GM18861 (cell line): Measurements from ENCODE around the gene SLC1A2.

ENCODE experiments used
- ATAC-seq: cut with Tn5 transposase; IDR thresholded peaks from one replicate; pipeline ENCODE4 v1.9.1; 2021; ENCODE audit not compliant: unreplicated experiment

SLC1A2 gene

DNA sequence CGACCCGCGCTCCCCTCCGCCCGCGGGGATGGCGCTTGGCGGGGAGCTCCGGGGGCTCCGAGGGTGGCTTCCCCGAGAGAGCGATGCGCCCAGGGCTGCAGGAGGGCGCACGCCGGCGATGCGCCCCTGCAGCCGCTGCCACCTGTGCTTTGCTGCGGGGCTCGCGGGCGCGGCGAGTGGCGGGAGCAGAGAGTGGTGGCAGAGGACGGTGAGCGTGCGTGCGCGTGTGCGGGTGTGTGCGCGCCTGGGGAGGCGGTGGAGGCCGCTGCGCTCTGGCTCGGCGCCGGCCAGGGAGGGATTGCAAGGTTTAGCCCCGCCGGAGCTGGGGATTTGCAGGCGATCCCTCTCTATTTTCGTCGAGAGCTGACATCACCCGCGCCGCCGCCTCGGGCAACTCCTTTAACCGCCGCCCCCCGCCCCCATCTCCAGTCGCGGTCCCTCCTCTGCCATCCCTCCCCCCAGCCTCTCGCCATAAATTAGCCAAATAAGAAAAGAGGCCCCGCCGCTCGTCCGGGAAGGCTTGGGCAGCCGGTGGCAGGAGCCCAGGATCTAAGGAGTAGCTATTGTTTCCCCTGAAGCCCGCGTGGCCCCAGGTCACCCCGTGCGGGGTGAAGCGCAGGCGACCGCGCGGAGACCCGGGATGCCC, at the start of gene SLC1A2:
TSS of gene SLC1A2 (minus strand) at position 375 of the 646 bp plus-strand sequence. CDS start 592 bp downstream, outside the sequence.
- ATAC-seq: no peak

- ATAC-seq: no peak
These were observed 46.7 kb upstream of the SLC1A2 start for GRCh38 chr11:35466058-35466457.

DNA sequence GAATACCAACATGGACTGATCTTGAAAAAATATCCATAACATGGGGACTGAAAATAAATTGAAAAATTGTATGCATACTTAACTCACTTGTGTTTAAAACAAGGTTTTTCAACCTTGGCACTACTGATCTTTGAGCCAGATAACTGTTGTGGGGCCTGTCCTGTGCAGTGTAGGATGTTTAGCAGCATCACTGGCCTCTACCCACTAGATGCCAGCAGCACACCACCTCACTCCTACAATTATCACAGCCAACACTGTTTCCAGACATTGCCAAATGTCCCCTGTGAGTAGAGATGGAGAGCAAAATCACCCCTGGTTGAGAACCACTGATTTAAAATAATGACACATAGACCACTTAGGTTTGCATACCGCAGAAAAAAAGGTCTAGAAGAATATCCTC, 45.0 kb upstream of the SLC1A2 start:
- no peak for ATAC-seq

DNA sequence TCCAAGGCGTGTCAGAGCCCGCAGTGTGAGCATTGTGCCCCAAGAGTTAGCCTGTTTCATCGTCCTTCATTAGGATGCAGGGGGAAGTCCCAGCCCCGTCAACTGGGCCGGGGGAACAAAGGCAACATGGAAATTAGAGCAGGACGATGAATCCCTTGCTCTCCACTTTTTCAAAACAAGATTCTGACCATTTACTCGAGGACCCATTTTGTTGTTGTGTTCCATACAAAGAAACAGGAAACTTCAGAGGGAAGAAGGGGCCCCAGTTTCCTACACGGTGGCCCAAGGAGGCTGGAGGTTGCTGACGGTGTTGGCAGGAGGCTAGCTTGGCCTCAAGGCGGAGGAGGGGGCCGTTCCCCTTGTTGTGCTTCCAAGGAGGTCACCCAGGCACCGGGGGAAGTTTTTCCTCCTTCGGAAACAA, 44.0 kb upstream of the SLC1A2 start:
- ATAC-seq: no peak

DNA sequence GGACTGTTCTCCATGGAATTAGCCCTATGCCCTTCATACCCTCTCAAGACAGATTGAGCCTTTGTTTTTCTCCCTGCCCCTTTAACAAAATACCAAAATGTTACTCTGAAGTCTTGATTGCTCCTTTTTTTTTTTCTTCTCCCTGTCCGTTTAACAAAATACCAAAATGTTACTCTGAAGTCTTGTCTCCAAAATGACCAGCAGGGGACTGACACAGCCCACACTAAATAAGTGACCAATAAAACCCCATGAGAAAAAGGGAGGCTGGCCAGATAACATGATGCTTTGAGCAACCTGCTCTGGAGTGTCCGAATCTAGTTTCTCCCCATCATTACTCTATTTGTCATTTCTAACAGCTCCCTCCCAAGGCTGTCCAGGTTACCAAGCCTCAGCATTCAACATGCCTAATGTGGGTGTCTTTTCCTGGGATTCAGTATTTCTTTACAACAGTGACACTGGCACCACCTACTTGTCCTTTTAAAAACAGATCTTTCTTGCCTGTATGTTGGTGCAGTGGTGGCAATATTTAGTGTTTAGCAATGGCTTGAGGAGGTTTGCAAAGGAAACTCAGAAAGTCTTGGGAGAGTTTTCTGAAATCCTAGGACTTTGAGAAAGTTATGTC, 42.7 kb upstream of the SLC1A2 start:
- no peak for ATAC-seq

GRCh38 chr11:35459489-35459888, 40.1 kb upstream of the SLC1A2 start:
- ATAC-seq: no peak

DNA sequence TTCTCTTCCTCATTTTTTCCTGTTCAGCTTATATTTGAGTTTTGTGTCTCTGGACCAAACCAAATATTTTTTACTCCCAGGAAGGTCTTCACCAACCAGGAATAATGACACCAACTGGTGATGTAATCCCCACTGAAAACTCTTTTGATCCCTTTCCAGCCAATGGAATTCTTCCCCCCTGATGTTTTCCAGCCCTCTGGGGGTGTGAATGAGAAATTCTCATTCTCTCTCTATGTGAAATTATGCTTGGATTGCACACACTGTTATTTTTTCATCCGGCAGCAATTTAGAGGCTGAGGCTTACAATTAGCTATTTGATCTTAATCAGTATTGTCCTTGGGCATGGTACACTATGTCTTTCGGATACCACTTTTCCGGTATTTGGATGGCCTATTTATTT, 39.5 kb upstream of the SLC1A2 start:
- no peak for ATAC-seq

- no peak for ATAC-seq
These were observed 35.0 kb upstream of the SLC1A2 start for GRCh38 chr11:35454362-35454761.

GRCh38 chr11:35436581-35437250, 17.4 kb upstream of the SLC1A2 start:
- ATAC-seq: no peak

DNA sequence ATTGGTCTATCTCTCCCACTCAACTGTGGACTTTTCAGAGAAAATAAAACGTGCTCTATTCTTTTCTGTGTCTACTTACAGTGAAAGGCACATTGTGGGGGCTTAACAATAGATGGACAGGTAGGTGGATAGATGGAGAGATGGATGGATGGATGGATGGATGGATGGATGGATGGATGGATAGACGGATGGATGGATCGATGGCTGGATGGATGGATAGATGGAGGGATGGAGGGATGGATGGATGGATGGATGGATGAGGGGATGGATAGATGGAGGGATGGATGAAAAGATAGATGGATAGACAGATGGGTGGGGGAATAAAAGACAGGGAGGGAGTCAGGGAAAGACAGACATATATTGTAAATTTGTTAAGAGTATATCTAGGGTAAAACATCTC, 14.2 kb upstream of the SLC1A2 start:
- ATAC-seq: no peak

DNA sequence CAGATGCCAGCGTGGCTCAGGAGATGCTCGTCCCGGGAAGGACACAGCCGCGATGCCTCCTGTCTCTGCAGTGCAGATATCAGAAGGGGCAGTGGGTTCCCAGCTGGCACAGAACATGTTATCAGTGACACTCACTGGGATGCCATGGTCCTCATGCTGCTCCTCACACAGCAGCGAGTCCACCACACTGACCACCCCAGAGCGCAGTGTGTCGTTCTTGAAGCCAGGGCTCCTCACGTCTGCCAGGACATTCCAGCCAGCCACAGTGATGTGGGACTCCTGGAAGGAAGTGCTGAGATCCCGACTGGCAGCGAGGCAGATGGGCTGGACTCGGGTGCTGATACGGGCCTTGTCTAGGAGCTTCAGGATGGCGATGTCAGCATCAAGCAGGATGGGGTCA, 13.1 kb upstream of the SLC1A2 start:
- ATAC-seq: no peak

DNA sequence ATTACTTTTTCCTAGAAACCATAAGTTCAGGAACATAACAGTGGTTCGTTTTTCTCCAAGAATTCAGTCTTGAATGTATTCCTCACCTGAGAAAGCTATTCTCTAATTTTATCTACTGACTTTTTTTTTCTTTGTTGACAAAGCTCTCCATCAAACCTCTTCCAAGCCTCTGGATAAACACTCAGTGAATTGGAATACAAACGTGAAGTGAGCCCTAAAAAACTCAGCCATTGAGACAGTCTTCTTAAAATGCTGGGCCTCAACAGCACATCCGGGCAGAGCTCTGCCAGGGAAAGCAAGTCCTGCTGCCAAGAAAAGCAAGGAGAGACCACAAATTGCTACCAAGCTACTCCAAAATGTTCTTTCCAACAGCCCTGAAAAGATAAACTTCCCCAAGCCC, 7.7 kb upstream of the SLC1A2 start:
- no peak for ATAC-seq

- no peak for ATAC-seq
These were observed 7.0 kb upstream of the SLC1A2 start for GRCh38 chr11:35426351-35426750.

DNA sequence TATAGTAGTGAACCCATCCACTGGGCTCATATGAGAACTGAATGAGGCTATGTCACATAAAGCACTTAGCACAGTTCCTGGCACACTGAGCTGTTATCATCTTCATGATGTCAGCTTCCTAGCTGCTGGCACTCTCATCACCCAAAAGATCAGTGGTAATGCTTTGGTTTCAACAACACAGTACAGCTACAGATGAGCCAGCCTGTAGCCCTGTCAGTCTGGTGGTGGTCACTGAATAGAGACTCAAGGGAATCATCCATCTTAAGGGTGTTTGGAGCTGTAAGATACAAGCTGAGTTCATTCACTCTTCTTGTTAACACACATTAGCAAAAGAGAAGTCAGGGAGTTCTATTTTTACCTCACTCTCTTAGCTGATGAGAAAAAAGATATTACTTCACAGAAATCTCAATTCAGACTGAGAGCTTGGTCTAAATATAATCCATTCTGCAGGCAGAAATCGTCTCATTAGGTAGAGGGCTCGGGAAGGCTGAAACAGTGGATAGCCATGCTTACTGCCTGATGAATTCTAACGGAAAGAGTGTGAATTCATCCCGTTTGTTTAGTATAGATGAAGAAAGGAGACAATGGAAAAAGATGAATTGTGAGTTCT, 6.3 kb upstream of the SLC1A2 start:
- ATAC-seq: no peak

DNA sequence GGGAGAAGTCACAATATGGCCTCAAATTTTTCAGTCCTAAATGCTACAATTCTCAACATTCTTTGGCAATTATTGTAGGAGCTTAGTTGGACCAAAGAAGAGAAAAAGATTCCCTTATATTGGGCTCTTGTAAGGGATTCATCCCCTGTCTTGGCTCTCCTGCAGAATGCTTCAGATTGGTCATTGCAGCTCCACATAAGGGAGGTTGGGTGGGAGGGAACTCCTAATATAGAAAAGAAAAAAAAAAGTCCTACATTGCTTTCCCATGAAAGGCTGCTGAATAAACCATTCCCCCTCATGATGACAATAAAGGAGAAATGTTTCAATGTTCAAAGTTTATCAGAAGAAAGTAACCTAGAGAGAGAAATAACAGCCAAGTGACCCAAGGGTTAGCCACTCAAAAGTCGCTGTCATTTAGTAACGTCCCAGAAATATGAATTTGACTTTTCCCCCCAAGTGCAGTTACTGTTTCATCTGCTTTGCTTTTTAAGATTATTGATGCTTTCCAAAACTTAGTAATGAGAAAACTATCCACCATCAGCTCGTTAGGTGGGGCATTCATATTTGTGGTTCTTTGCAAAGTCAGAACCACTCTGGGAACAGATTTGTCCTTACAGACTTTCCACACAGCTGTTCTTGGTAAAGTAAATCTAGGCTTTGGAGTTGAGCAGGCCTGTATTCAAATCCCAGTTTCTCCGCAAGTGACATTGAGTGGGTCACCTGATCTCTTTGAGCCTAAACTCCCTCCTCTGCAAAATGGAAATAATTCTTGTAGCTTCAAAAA, 5.0 kb upstream of the SLC1A2 start:
- ATAC-seq: no peak

DNA sequence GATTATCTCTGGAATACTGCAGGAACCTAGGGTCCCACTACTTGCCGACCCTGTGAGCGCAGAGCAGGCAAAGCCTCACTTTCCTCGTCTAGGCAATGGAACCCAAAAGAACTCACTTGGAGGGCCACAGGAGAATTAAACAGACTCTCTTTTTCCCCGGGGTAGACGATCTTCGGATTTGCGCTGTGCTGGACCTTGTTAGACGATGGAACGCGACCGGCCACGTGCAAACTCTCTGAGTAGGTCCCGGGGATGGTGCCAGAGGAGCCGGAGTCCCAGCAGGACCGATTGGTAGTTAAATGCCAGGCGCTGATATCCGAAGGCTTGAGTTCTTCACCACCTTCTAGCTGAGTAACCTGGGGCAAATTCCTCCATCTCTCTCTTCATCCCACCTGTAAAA, 1.0 kb upstream of the SLC1A2 start:
- ATAC-seq: no peak

- ATAC-seq: no peak
These were observed 524 bp upstream of the SLC1A2 start for GRCh38 chr11:35419830-35420333.

DNA sequence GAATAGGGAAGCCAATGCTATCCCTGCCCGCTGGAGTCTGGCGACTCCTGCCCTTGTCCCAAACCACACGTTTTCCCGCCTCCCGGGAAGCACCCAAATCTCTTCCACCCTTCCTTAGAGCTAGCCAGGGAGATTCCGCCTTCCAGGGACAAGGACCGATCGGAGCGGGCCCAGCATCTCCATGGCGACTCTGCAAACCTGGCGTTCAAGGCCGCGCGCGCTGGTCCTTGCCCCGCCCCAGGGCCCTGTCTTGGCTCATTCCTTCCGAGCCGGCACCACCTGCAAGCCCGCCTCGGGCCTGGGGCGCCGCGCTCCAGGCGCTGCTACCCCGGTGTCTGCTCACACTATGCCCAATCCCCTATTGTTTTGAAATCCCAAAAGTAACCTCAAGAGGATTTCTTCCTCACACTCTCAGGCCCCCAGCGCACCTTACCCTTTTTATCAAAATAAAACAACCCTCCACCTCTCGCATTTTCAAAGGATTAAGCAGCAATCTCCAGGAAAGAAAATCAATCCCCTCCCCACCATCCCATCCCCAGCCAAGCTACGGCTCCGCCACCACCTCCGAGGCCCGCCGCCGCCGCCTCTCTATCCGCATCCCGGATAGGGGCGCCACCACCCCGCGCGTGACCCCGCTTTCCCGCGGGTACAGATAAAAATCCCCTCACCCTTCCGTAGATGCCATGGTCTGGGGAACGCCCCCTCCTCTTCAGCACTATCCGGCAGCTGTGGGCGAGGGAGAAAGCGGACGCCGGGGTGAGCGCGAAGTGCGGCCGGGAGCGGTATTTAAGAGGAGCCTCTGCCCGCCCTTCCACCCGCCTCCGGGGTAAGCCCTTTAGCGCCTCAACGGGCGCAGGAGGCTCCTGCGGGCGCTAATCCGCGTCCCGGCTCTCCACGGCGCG, 825 bp downstream of the SLC1A2 start:
- ATAC-seq: no peak

GRCh38 chr11:35415487-35415886, 3.9 kb downstream of the SLC1A2 start:
- ATAC-seq: no peak

GRCh38 chr11:35414776-35415175, 4.6 kb downstream of the SLC1A2 start:
- no peak for ATAC-seq
